ENCODE measurements around the gene ZC3H8.

DNA sequence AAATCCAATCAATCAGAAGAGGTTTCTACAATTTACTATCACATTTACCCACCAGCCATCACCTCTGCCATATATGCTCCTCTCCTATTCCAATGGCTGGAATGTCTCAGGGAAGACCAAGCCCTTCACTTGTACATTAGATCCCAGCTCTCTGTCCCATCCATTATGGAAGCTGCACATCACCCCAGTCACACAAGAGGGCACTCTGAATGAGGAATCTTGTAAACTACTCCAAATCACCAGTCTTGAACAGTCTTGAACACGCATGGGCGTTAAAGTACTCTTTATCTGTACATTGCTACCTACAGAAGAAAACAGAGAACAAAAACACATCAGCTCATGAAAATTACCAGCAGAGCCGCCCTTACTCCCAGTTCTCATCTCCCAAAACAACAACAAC, 38.7 kb downstream of the ZC3H8 start:
- TF ChIP-seq, protein P1, sequence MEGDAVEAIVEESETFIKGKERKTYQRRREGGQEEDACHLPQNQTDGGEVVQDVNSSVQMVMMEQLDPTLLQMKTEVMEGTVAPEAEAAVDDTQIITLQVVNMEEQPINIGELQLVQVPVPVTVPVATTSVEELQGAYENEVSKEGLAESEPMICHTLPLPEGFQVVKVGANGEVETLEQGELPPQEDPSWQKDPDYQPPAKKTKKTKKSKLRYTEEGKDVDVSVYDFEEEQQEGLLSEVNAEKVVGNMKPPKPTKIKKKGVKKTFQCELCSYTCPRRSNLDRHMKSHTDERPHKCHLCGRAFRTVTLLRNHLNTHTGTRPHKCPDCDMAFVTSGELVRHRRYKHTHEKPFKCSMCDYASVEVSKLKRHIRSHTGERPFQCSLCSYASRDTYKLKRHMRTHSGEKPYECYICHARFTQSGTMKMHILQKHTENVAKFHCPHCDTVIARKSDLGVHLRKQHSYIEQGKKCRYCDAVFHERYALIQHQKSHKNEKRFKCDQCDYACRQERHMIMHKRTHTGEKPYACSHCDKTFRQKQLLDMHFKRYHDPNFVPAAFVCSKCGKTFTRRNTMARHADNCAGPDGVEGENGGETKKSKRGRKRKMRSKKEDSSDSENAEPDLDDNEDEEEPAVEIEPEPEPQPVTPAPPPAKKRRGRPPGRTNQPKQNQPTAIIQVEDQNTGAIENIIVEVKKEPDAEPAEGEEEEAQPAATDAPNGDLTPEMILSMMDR (IDR thresholded peaks at IDR 0.05), result no peak
- no peak for TF ChIP-seq POLR2A (IDR thresholded peaks at IDR 0.05)

All from testis (tissue), 2 donors.